ENCODE results near the gene FKBP11.

The FKBP11 gene

GRCh38 chr12:48925304-48926011 is at the start of gene FKBP11:
Gene FKBP11 (minus strand): TSS chr12:48925492. CDS start chr12:48925428, 64 bp downstream.
- peak; percentile 80 for DNase-seq

GRCh38 chr12:48973941-48974673 is 48.8 kb upstream of the FKBP11 start:
- DNase-seq, result peak; percentile 38

DNA sequence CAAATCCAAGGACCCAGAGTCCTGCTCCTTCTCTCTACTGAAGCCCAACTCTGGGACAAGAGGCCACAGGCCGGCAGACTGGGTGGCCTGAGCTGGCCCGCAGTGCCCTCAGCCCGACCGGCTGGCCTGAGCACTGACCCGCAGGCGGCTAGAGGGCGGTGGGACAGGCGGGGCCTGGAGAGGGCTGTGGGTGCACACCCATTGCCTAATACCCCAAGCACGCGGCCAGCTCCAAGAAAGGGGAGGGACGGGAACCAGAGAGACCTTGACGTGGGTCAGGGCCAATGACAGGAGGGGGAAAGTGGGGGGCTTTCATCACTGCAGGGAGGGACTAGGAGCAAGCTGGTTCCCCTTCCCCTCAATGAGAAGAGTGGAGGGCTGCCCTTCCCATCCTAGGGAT is 48.2 kb upstream of the FKBP11 start:
- no peak for DNase-seq

DNA sequence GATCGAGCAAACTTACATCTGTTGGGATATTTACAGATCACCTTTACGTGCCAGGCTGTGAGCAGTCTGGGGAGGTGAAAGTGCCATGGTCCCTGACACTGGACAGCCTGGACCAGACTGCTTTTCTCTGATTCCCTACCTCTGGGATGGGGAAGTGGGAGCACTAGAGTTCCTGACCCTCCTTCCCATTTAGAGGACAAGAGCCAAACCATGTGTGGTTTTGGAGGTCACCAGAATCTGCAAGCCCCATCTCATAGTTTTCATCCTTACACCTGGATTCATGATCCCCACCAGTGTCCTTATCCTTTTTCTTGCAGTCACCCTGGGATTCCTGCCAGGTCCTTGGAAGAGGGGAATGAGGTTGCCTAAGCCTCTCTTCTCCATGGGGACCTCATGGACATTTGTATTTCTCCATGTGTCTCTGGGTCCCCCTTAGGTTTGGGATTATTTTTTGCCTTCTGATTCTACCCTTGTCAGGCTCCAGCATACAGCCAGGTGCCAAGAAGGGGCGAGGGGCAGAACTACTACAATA is 47.7 kb upstream of the FKBP11 start:
- DNase-seq, result no peak

- DNase-seq, result peak; percentile 18
Observed at GRCh38 chr12:48972213-48972951, 47.1 kb upstream of the FKBP11 start.

DNA sequence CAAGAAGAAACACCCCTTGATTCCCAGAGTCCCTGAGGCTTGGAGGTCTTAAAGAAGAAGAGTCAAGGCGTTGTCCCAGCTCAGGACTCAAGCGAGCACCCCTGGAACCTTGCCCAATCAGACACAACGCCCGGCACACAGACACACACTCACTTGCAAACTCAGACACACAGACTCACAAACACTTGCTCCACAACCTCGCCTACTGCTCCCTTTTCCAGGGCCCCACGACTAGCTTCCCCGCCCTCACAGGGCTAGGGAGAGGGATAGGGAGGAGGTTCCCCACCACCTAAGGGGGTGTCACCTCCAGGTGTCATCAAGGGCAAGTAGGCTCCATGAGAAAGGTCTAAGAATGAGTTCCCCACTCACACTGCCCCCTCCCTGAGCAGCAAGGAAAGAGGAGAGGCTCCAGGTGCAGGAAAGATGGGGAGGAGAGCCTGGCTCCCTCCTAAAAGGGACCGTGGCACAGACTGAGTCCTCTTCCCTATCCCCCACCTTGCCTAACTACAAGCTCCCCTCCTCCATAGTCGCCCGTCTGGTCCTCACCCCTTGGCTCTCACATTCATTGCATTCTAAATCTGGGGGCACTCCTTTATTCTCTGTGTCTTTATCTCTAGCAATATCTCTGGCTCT is 45.5 kb upstream of the FKBP11 start:
- DNase-seq, result no peak

DNA sequence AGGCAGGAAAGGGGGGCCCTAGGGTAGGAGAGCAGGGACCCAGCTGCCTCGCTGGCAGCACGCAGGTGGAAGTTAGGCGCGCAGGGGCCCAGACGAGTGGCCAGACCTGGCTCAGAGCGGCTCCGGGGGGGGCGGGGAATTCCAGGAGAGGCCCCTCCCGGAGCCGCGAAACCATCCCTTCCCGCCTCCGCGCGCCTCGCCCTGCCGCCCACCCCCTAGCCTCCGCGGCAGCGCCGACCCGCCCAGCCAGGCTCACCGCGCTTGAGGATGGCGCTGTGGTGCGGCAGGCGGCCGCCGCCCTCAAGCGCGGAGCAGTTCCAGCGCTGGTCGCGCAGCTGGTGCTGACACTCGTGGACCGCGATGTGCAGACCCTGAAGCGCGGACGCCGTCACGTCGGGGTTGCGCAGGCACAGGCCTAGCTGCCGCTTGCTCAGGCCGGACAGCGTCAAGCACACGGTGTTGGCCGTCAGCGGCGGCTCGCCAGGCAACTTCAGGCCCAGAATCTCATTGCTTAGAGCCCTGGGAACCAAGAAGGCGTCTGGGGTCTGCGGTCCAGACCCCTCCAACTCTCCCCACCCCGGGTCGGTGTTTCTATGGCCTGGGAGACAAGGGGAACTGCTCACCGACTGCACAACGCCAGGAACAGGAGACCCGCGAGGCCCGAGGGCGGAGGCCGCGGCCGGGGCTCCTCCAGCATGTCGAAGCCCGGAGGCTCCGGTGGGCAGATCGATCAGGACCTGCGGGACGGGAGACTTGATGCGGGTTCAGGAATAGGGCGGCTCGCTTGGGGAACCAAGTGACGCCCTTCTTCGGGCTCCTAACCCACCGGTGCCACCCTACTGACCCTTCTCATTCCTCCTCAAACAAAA is 44.8 kb upstream of the FKBP11 start:
- DNase-seq, result peak; percentile 51

- no peak for DNase-seq
Observed at GRCh38 chr12:48969160-48969771, 44.0 kb upstream of the FKBP11 start.

DNA sequence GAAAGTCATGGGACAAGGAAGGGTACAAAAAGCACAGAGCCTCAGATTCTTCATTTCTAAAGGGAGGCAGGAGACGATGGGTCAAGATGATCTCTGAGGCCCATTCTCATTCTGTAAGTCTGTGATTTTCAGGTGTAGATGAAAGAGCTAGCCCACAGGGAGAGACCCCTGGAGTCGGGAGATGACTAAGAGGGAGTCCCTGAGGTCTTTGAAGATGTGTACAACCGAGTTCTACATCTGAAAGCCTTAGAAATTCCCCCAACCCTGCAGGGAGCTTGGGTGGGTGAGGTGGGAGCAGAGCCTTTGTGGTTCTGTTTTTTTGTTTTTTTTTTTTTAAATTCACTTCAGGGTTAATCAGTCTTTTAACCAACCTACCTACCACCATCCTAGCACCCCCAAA is 43.2 kb upstream of the FKBP11 start:
- no peak for DNase-seq

DNA sequence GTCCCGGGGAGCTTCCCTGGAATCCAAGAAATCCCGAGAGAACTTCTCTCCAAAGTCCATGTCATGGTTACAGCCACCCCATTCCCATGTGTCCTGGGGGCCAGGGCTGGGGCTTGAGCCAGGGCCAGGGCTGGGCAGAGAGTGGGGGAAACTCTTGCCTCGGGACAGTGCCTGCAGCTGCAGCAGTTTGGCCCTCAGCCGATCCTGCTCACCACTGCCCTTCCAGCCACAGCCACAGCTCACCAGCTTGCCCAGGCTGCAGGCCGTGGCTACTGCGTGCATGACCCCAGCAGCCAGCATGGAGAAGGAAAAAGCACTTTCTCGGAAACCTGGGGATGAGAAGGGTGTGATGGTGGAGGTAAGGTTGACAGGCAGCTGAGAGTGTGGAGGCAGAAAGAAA is 42.7 kb upstream of the FKBP11 start:
- no peak for DNase-seq

DNA sequence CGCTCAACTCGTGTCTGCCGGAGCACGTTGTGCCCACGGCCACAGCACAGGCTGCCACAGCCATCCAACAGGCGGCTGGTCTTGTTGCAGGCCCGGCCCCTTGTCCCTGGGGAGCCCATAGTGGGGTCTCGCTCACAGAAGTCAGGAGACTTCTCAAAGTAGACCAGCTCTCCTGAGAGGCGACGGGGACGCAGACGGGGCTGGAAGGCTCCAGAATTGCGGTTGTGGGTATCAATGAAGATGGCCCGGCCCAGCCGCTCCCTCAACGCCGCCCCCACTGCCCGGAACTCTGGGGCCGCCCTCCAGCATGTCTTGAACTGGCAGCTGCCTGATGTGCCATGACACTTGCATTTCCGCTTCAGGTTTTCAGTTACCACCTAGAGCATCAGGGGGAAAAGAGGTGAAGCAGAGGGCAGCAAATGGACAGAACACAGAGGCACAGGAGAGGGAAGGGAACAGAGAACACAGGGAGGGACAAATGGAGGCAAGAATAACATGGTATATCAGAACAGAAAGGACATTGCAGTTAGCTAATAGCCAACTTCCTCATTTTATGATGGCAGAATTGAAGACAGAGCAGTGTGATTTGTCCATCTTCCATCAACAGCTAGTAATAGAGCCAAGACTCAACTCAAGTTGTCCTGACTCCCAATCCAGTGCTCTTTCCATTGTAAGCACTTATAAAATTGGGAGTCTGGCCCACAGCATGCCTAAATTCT is 41.0 kb upstream of the FKBP11 start:
- DNase-seq, result no peak

DNA sequence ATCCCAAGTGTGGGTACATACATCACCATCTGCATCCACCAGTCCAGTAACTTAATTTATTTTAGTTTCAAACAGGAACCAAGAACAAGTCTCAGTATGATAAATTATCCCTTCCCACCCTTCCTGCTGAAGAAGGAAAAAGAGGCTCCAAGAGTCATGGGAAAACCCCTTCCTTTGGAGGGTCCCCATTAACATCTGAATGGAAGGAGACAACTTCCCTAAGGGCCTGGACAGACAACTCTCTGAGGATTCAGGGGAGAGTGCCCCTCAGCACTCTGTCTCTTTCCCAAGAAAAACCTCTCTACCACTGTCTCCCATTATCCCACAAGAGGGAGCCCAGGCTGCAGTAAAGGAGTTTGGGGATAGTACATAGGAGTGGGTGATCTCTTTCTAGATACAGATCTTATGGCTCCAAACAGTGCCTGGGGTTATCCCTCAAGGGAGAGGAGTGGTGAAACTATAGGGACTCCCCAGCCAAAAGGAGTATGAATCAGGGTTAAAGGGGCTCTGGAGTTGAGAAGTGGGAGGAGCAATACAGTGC is 40.1 kb upstream of the FKBP11 start:
- DNase-seq, result no peak

- no peak for DNase-seq
Observed at GRCh38 chr12:48961801-48962200, 36.5 kb upstream of the FKBP11 start.

- no peak for DNase-seq
Observed at GRCh38 chr12:48961331-48961730, 36.0 kb upstream of the FKBP11 start.

DNA sequence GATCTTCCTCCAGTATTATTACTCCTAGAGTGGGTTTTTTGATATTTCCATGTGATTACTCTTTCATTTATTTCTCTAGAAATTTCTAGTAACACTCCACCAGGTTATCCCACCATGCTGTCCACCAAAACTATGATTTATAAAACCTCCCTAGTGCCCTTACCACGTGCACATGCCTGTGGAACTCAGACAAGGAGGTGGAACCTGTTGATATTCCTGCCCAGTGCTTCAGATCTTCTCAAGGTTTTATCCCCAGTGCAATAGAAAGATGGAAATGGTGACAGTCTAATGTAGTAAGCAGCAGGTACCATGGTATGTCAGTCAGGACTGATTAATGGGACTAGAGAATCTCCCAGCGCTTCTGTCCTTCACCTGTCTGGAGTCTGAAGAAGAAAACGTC is 35.5 kb upstream of the FKBP11 start:
- DNase-seq, result no peak

GRCh38 chr12:48958049-48958388 is 32.7 kb upstream of the FKBP11 start:
- no peak for DNase-seq

DNA sequence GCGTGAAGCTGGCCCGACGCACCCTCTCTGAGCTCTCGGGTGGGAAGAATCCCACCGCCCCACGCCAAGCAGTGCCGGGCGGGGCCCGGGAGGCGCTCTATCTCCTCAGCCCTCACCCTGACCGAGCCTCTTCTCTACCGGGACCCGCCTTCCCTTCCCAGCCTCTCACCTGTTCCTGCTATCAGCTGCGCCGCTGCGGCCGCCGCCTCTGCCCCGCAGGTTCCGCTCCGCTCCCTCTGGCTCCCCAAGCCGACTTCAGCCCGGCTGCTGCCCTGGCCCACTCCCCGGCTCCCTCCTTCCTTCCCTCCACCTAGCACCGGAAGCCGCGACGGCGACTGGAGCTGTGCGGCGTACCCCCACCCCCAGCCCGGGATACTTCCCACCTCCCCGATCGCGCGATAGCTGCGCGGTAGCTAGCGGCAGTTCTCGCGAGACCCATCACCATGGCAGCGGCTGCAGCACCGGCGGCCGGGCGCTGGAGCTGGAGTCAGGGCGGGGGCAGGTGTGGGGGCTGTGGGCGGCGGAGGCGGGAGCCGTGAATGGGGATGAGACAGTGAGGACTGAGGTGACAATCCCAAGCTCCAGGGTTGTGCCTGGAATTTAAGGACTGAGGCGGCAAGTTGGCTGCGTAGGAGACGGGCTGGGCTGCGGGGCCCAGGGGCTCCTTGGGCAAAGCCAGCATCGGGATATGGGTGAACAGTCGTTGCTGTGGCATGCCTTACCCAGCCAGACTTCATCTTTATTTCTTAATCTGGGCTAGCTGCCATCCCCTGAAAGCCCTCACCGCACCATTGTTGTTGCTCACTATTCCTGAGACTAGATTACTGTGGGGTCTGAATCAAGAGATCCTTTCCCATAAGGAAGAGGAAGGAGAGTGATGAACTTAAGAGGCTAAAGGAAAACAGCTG is 32.1 kb upstream of the FKBP11 start, which contains the start of gene ARF3:
Gene ARF3, minus strand, starts transcription at position 347 of the 908 bp plus-strand sequence. CDS start 16,392 bp downstream, outside the sequence.
- peak; percentile 92 for DNase-seq

GRCh38 chr12:48956279-48957140 is 31.2 kb upstream of the FKBP11 start:
- peak; percentile 24 for DNase-seq
